IPS DF 4.7 (cell line): Measurements from ENCODE around the gene TPRN.

Experiments used
- DNase-seq: peaks from one replicate; pipeline ENCODE4 v3.0.0-alpha.2; 2013; ENCODE audit warnings: low spot score; ENCODE audit errors: extremely low read depth

Gene TPRN

DNA sequence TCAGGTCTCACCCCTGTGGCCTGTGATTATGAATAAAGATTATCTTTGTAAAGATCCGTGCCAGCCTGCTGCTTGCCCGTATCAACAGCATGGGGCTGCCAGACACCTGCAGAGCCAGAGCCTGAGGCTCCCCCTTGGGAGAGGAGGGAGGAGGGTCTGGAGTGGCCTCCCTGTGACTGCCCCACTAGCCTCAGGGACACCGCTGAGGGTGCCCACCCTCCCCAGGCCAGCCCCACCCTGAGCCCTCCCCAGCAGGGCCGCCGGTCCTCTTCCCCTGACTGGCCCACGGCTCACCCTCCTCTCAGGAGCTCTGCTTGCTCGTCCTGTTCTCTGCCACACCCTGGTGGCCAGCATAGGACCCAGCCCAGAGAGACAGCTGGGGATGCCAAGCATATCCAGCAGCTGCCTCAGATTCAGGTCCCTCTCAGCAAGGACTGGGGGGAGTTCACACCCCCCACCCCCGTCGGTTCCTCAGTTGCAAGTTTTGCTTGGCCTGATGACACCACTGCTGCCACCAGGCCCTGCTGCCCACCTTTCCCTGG lies 10.2 kb downstream of the TPRN start:
- DNase-seq, result no peak

DNA sequence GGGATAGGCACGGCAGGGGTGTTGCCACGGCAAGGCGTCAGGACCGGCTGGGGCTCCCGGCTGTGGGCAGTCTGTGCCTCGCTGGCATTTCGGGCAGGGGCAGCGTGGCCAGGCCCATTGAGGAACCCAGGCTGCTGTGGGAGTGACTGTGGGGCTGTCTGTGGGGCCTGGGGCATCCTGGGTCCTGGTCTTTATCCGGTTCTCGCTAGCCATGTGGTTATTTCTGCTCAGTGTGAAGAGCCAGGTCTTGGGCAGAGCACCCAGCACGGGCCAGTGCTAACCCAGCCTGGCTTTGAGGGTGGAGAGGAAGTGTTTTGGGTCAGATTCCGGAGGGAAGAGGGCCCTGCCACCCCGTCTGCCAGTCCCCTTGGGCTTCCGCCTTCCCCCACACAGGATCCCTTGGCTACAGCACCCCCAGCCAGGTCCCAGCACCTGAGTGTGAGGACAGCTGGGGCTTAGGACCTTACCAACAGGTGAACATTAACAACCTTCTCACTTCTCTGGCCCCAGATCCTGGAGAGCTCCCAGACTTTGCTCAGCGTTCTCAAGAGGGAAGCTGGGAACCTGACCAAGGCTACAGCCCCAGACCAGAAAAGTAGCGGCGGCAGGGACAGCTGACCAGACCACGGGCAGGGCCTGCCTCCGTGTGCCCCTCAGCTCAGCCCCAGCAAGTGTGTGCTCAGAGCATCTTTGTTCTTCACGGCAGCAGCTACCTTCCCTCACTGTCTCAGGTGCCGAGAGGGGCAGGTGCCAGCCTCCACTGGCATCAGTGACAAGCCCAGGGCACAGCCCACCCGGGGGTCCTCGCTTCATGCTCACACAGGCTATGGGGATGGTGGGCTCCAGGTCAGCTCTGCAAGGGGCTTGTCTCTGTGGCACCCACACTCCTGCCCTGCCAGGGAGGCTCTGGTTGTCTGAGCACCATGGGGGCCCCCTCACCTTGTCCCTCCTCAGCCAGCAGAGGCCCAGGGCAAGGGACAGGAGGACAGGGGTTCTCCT lies 10.9 kb downstream of the TPRN start:
- no peak for DNase-seq

DNA sequence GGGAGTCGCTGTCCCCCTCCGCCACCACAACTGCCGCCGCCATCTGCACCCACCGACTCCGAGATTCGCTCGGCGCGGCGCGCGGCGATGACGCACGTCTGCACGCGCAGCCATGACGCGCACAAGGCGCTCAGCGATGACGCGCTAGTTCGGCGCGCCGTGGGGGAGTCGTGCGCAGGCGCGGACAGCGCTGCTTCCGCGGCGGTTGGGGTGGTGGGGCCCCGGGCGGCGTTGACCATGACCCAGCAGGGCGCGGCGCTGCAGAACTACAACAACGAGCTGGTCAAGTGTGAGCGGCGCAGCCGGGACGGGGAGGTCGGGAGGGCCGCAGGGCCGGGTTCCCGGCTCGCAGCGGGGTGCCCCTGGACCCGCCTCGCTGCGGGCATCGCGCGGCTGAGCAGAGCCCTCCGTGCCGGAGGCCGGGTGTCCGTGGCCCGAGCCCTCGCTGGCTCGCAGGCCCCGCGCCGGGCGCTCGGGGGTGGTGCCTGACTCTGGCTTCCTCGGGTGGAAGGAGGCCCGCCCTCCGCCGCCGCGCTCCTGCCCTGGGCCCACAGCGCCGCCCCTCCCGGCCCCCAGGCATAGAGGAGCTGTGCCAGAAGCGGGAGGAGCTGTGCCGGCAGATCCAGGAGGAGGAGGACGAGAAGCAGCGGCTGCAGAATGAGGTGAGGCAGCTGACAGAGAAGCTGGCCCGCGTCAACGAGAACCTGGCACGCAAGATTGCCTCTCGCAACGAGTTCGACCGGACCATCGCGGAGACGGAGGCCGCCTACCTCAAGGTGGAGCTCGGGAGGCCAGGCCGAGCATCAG lies 11.8 kb downstream of the TPRN start, which contains the start of the genes ANAPC2 and SSNA1:
TSS of gene ANAPC2 (minus strand) at position 71 of the 807 bp plus-strand sequence. CDS start at position 43, 28 bp downstream.
TSS of gene SSNA1 (plus strand) at position 187 of the 807 bp plus-strand sequence. CDS start at position 238, 51 bp downstream.
- no peak for DNase-seq

- DNase-seq, result no peak
Measured at GRCh38 chr9:137188086-137188489, 12.5 kb downstream of the TPRN start.

DNA sequence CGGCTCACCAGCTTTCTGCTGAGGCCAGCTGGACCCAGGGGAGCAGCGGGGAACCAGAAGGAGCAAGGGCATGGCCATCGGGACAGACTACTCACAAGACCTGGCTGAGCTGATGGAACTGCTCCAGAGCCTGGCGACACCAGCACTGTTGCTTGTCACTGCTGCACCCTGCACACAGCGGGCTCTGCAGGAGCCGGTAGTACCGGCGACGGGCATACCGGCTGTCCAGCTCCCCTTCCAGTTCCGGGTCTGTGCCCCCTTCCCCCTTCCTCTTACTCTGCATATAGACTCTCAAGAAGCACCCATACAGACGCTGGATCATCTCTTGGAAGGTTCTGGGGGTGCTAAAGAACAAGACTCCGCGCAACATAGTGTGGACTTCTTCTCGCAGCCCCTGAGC lies 13.2 kb downstream of the TPRN start:
- no peak for DNase-seq

DNA sequence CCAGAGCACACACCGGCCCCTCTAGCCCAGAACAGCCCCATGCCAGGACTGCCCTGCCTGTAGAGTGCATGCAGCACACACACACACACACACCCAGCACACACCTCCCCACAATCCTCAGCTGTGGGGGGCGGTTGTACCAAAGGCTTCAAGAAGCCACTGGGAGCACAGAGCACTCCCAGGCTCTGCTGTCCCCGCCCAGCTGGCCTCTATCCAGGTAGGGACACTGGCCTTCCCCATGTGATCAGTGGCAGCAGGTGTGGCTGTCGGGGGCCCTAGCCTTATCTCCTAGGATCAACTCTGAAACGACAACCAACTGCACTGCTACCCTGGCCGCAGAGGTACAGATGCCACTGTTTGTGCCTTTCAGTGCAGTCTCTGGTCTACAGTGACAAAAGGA lies 14.2 kb downstream of the TPRN start:
- no peak for DNase-seq

DNA sequence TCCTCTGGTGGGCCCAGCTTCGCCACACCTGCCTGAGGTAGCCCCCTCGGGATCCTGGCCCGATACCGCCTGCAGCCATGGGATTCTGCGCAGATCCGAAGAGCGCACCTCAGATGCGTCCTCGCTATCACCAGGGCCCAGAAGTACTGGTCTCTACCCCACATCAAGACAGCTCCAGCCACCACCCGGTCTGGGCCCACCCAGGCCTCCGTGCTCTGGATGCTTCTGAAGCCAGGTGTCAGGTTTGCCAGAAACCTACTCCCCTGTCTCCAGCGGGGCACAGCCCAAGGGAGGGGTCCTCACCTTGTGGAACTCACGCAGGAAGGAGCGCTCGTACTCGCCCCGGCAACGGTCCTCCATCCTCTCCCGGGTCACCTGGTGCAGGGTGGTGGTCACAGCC lies 14.6 kb downstream of the TPRN start:
- DNase-seq, result no peak

- DNase-seq, result no peak
Measured at GRCh38 chr9:137184881-137185660, 15.5 kb downstream of the TPRN start.

DNA sequence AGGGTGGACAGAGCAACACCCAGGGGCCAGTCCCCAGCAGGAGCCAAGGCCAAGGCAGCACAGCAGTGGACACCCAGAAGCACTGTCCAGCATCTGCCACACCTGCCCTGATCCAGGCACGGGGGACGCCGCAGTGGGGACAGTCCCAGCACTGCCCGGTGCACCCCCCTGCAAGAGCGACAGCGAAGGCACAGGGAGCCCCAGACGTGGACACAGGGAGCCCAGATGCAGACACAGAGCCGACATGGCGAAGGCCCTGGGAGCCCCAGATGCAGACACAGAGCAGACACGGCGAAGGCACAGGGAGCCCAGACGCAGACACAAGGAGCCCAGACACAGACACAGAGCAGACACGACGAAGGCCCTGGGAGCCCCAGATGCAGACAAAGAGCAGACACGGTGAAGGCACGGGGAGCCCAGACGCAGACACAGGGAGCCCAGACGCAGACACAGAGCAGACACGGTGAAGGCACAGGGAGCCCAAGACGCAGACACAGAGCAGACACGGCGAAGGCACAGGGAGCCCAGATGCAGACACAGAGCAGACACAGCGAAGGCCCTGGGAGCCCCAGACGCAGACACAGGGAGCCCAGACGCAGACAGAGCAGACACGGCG lies 16.5 kb downstream of the TPRN start:
- no peak for DNase-seq

DNA sequence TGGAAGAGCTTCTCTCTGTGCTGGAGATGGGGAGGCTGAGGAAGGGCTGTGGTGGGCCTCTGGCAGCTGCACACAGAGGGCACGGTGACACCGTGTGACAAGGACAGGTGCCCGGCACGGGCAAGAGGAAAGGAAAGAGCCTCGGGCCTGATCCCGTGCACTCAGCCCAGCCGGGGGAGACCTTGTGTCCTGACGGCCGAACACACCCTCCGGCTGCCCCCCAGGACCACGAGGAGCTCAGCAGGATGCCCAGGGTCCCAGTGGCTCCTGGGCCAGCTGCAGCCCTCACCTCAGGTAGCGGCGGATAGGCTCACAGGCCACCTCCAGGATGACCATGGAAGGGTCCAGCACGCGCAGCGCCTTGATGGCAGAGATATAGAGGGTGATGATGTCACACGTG lies 17.7 kb downstream of the TPRN start:
- DNase-seq, result no peak

DNA sequence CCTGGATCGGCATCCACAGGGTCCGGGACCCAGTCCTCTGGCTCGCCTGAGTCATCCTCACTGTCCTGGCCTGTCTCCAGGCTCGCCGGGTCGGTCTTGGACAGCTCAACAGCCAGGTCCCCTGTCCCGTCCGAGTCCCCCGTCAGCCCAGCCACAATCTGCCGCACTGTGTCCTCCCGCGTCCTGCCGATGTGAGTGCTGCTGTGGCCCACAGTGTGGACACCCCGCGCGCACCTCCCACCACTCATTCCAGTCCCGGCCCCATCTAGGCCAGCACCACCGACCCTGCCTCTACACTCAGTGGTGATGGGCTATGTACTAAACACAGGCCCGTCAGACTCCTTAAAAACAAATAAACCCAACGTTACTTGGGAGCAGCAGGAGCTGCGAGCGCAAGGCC lies 18.9 kb downstream of the TPRN start:
- no peak for DNase-seq

- DNase-seq, result no peak
Measured at GRCh38 chr9:137180491-137180890, 20.1 kb downstream of the TPRN start.

DNA sequence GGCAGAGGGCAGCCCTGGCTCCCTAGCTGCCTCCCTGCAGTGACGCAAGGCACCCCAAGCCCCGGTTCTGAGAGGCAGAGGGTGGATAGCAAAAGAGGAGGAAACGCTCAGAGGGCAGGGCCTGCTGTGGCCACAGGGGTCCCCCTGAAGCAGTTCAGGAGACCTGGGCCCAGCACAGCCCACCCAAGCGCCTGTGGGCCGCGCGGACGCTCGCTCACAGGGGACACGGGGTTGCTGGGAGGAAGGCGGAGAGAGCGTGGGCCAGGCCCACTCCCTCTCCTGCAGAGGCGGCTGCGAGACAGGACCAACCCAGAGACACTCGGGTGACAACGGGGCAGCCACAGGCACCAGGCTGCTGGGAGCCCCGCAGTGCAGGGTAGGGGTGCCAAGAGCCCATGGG lies 20.8 kb downstream of the TPRN start:
- no peak for DNase-seq

- no peak for DNase-seq
Measured at GRCh38 chr9:137178939-137179630, 21.5 kb downstream of the TPRN start.

- DNase-seq, result no peak
Measured at GRCh38 chr9:137178201-137178938, 22.2 kb downstream of the TPRN start.

- no peak for DNase-seq
Measured at GRCh38 chr9:137176302-137177182, 24.0 kb downstream of the TPRN start.

- no peak for DNase-seq
Measured at GRCh38 chr9:137175345-137175961, 25.1 kb downstream of the TPRN start.
